Astrocyte (in vitro differentiated cells and primary cell): ENCODE results near the gene RRP36. TPM values are rescaled to one million over a fixed set of nuclear protein-coding genes. Genes with fewer than 3 reads are reported as not detected.
"Not testable (repeated sequence)": the region's sequence is repeated elsewhere in the genome, so short reads cannot be mapped to it uniquely, and the experiment has no call there.

Experiments
- DNase-seq: peaks from one replicate; pipeline ENCODE4 v3.0.0-alpha.2; 2010; ENCODE audit warnings: low read depth
- FAIRE-seq: peaks from 2 replicates; lab custom pipeline; 2011; peaks lifted over from hg19 to GRCh38; lab: Jason Lieb, UNC
- H2AFZ ChIP-seq: 2 replicates; pipeline ENCODE4 v1.6.0; 2012; ENCODE audit warnings: low read depth, low read length, inconsistent platforms
- H3K27ac ChIP-seq: 2 replicates; pipeline ENCODE4 v1.5.1; 2011; ENCODE audit warnings: low read depth, low read length, inconsistent platforms
- H3K27me3 ChIP-seq: 2 replicates; pipeline ENCODE4 v1.6.0; 2011; ENCODE audit warnings: low read length, inconsistent platforms; ENCODE audit not compliant: insufficient read depth
- H3K36me3 ChIP-seq: 2 replicates; pipeline ENCODE4 v1.5.1; 2011; ENCODE audit warnings: low read length, inconsistent platforms; ENCODE audit not compliant: insufficient read depth
- H3K4me1 ChIP-seq: 2 replicates; pipeline ENCODE4 v1.5.1; 2011; ENCODE audit warnings: low read length, inconsistent platforms; ENCODE audit not compliant: insufficient read depth
- H3K4me2 ChIP-seq: 2 replicates; pipeline ENCODE4 v1.6.0; 2012; ENCODE audit warnings: low read length, inconsistent platforms
- H3K4me3 ChIP-seq: 2 replicates; pipeline ENCODE4 v1.5.1; 2011; ENCODE audit warnings: low read depth, mild to moderate bottlenecking, low read length, inconsistent platforms; ENCODE audit not compliant: insufficient read depth
- H3K79me2 ChIP-seq: 2 replicates; pipeline ENCODE4 v1.6.0; 2012; ENCODE audit warnings: mild to moderate bottlenecking, low read length, inconsistent platforms; ENCODE audit not compliant: insufficient read depth
- H3K9ac ChIP-seq: 2 replicates; pipeline ENCODE4 v1.6.0; 2012; ENCODE audit warnings: mild to moderate bottlenecking, low read length, inconsistent platforms
- H3K9me3 ChIP-seq: 2 replicates; pipeline ENCODE4 v1.5.1; 2012; ENCODE audit warnings: low read depth, mild to moderate bottlenecking, low read length, inconsistent platforms; ENCODE audit not compliant: insufficient read depth
- H4K20me1 ChIP-seq: 2 replicates; pipeline ENCODE4 v1.6.0; 2012; ENCODE audit warnings: low read length, inconsistent platforms; ENCODE audit not compliant: insufficient read depth
- H3K27ac Mint-ChIP-seq: one replicate; pipeline ENCODE4 v1.8.0; 2021; ENCODE audit warnings: mild to moderate bottlenecking, mixed read lengths; ENCODE audit not compliant: unreplicated experiment
- H3K27me3 Mint-ChIP-seq: one replicate; pipeline ENCODE4 v1.8.0; 2021; ENCODE audit warnings: low read depth, mixed read lengths; ENCODE audit not compliant: unreplicated experiment
- H3K36me3 Mint-ChIP-seq: one replicate; pipeline ENCODE4 v1.8.0; 2021; ENCODE audit warnings: low read depth, mixed read lengths; ENCODE audit not compliant: unreplicated experiment
- H3K4me1 Mint-ChIP-seq: one replicate; pipeline ENCODE4 v1.8.0; 2021; ENCODE audit warnings: low read depth, mixed read lengths; ENCODE audit not compliant: unreplicated experiment
- H3K4me3 Mint-ChIP-seq: one replicate; pipeline ENCODE4 v1.8.0; 2021; ENCODE audit warnings: mild to moderate bottlenecking, moderate library complexity, mixed read lengths; ENCODE audit not compliant: unreplicated experiment
- H3K9me3 Mint-ChIP-seq: one replicate; pipeline ENCODE4 v1.8.0; 2021; ENCODE audit warnings: mild to moderate bottlenecking, mixed read lengths; ENCODE audit not compliant: unreplicated experiment
- EZH2 ChIP-seq: IDR thresholded peaks from 2 replicates; pipeline ENCODE4 v1.6.1; 2012; ENCODE audit warnings: mild to moderate bottlenecking, low read length, inconsistent platforms; ENCODE audit not compliant: insufficient read depth
- total RNA-seq: library from RNA; stranded (reverse); gene quantifications from 2 replicates; pipeline ENCODE4 v1.2.1, GENCODE V29; 2021
- TF ChIP-seq, protein P1 (sequence below): IDR thresholded peaks from 2 replicates; pipeline ENCODE4 v1.5.1; 2011; ENCODE audit warnings: low read depth, mild to moderate bottlenecking, inconsistent platforms, low read length, moderate library complexity; ENCODE audit not compliant: insufficient read depth

The RRP36 gene
- total RNA-seq, 1 donor from 2014 or later: 77.9 TPM

- Mint-ChIP-seq H3K27ac (no peak overlapping the region), H3K36me3 (peaks cover 24% of the 10 kb centered on the region)
- no peaks in the 10 kb centered on the region for H3K79me2 ChIP-seq
These were observed 16.3 kb downstream of the RRP36 start for GRCh38 chr6:43037706-43038105.

DNA sequence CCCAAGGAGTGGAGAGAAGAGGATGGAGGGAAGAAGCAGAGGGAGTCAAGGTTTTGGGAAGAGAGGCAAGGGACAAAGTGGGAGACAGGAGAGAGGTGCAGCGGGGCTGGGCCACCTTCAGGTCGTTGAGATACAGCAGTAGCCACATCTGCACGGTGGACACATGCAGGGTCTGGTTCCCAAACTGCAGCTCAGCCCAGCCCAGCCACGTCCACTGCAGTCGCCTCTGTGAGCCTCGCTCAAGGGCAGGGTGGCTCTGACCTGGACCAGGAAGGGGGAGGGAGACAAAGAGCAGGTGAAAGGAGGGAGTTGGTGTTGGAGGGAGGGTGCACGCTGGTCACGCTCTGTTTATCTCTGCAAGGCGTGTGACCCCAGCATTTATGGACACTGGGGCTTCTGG lies 17.3 kb downstream of the RRP36 start:
- Histone ChIP-seq H3K9me3 (no peaks in the 10 kb centered on the region), H3K79me2 (no peaks in the 10 kb centered on the region), H3K27ac (no peak overlapping the region), H3K27me3 (no peaks in the 10 kb centered on the region), H2AFZ (no peak overlapping the region), H3K4me2 (no peak overlapping the region), H3K9ac (no peak overlapping the region), H3K36me3 (peaks cover 9% of the 10 kb centered on the region), H4K20me1 (peaks cover 15% of the 10 kb centered on the region), H3K4me1 (no peaks in the 10 kb centered on the region), H3K4me3 (no peak overlapping the region)
- H3K36me3 Mint-ChIP-seq: peaks cover 33% of the 10 kb centered on the region
- FAIRE-seq (no peak), DNase-seq (no peak)
- no peaks in the 10 kb centered on the region for H3K9me3 Mint-ChIP-seq
- no peaks in the 10 kb centered on the region for H3K27me3 Mint-ChIP-seq
- no peaks in the 10 kb centered on the region for H3K4me1 Mint-ChIP-seq
- H3K27ac Mint-ChIP-seq: no peak overlapping the region
- H3K4me3 Mint-ChIP-seq: no peak overlapping the region
- no peak for TF ChIP-seq EZH2
- TF ChIP-seq, protein P1, sequence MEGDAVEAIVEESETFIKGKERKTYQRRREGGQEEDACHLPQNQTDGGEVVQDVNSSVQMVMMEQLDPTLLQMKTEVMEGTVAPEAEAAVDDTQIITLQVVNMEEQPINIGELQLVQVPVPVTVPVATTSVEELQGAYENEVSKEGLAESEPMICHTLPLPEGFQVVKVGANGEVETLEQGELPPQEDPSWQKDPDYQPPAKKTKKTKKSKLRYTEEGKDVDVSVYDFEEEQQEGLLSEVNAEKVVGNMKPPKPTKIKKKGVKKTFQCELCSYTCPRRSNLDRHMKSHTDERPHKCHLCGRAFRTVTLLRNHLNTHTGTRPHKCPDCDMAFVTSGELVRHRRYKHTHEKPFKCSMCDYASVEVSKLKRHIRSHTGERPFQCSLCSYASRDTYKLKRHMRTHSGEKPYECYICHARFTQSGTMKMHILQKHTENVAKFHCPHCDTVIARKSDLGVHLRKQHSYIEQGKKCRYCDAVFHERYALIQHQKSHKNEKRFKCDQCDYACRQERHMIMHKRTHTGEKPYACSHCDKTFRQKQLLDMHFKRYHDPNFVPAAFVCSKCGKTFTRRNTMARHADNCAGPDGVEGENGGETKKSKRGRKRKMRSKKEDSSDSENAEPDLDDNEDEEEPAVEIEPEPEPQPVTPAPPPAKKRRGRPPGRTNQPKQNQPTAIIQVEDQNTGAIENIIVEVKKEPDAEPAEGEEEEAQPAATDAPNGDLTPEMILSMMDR: no peak

More at GRCh38 chr6:43037706-43038105, 16.3 kb downstream of the RRP36 start:
- H3K4me1 Mint-ChIP-seq: no peaks in the 10 kb centered on the region
- no peak overlapping the region for H3K4me3 ChIP-seq
- H3K4me1 ChIP-seq: no peaks in the 10 kb centered on the region
- no peak overlapping the region for H3K4me3 Mint-ChIP-seq
- peaks cover 15% of the 10 kb centered on the region for H4K20me1 ChIP-seq
- no peak overlapping the region for H3K9ac ChIP-seq
- TF ChIP-seq EZH2: no peak
- TF ChIP-seq, protein P1: no peak
- H3K9me3 Mint-ChIP-seq: no peaks in the 10 kb centered on the region
- H3K4me2 ChIP-seq: no peak overlapping the region
- FAIRE-seq (no peak), DNase-seq (no peak)
- no peak overlapping the region for H2AFZ ChIP-seq
- H3K9me3 ChIP-seq: no peaks in the 10 kb centered on the region
- H3K27me3 ChIP-seq: no peaks in the 10 kb centered on the region
- H3K36me3 ChIP-seq: peaks cover 13% of the 10 kb centered on the region
- H3K27ac ChIP-seq: no peak overlapping the region
- no peaks in the 10 kb centered on the region for H3K27me3 Mint-ChIP-seq

- DNase-seq (no peak), FAIRE-seq (no peak)
- Mint-ChIP-seq H3K36me3 (peaks cover 38% of the 10 kb centered on the region), H3K27me3 (no peaks in the 10 kb centered on the region), H3K4me3 (no peak overlapping the region), H3K9me3 (no peaks in the 10 kb centered on the region), H3K27ac (no peak overlapping the region), H3K4me1 (no peaks in the 10 kb centered on the region)
- no peak overlapping the region for H2AFZ ChIP-seq
- peaks cover 7% of the 10 kb centered on the region for H4K20me1 ChIP-seq
- no peak overlapping the region for H3K4me2 ChIP-seq
- TF ChIP-seq EZH2: no peak
- TF ChIP-seq, protein P1: no peak
- H3K9me3 ChIP-seq: no peaks in the 10 kb centered on the region
- H3K4me3 ChIP-seq: no peak overlapping the region
- no peaks in the 10 kb centered on the region for H3K27me3 ChIP-seq
- H3K36me3 ChIP-seq: peaks cover 4% of the 10 kb centered on the region
- H3K4me1 ChIP-seq: no peaks in the 10 kb centered on the region
- H3K9ac ChIP-seq: no peak overlapping the region
- no peaks in the 10 kb centered on the region for H3K79me2 ChIP-seq
- H3K27ac ChIP-seq: no peak overlapping the region
These were observed 19.3 kb downstream of the RRP36 start for GRCh38 chr6:43040542-43041257.

DNA sequence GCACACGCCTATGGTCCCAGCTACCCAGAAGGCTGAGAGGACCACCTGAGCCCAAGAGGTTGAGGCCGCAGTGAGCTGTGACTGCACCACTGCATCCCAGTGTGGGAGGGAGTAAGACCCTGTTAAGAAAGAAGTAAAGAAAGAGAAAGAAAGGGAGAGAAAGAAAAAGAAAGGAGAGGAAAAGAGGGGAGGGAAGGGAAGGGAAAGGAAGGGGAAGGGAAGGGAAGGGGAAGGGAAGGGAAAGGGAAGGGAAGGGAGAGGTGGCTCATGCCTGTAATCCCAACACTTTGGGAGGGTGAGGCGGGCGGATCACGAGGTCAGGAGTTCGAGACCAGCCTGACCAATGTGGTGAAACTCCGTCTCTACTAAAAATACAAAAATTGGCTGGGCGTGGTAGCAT lies 20.1 kb downstream of the RRP36 start:
- not testable (repeated sequence) for H3K27ac Mint-ChIP-seq, DNase-seq, H3K27me3 Mint-ChIP-seq, H3K79me2 ChIP-seq, H3K27me3 ChIP-seq, H3K9ac ChIP-seq, H3K9me3 ChIP-seq, H3K4me2 ChIP-seq, H3K4me1 ChIP-seq, FAIRE-seq, H3K4me3 Mint-ChIP-seq, H3K36me3 ChIP-seq, H3K9me3 Mint-ChIP-seq, H3K4me3 ChIP-seq, H2AFZ ChIP-seq, H4K20me1 ChIP-seq, H3K27ac ChIP-seq, H3K4me1 Mint-ChIP-seq
- peaks cover 43% of the 10 kb centered on the region for H3K36me3 Mint-ChIP-seq
